ENCODE results near the gene ERBB4. TPM values are rescaled to one million over a fixed set of nuclear protein-coding genes. Genes with fewer than 3 reads are reported as not detected.

The ERBB4 gene
- total RNA-seq, 5 donors from 2014 or later (not counting 1 experiment from before 2014, with no cell fraction given) = 0.03 to 0.06 TPM; not detected in 3

DNA sequence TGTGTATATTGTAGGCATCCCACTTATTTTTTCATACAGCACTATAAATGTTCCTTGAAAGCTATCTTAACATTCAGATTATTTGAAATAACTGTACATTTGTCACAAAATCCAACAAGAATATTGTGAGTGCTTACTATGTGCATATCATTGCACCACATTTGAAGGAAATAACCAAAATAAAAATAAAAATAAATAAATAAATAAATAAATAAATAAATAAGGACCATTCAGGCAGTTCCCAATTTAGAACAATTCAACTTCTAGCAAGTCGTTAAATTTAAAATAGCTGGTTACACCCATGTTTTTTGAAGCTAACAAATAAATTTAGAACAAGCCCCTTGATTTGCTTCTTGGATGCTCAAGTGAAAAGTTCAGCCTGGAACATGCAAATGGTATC is 548.3 kb downstream of the ERBB4 start:
- Mint-ChIP-seq H3K4me1 (no peaks in the 10 kb centered on the region), H3K27ac (no peak overlapping the region), H3K4me3 (no peak overlapping the region), H3K36me3 (no peaks in the 10 kb centered on the region), H3K9me3 (peaks cover 0 to 8% (median 4%) of the 10 kb centered on the region in 3 donors), H3K27me3 (no peaks in the 10 kb centered on the region)
- H3K36me3 ChIP-seq (ENCODE audit: control insufficient read depth in 2 of 2, extremely low read depth in 1 of 2, insufficient read depth in 1 of 2, low read length in 1 of 2) = no peaks in the 10 kb centered on the region
- no peak overlapping the region for H3K4me3 ChIP-seq (ENCODE audit: control insufficient read depth in 1 of 2, extremely low read depth in 1 of 2, low read length in 1 of 2)
- no peaks in the 10 kb centered on the region for H3K4me1 ChIP-seq (ENCODE audit: control insufficient read depth in 1 of 2, extremely low read depth in 1 of 2, insufficient read depth in 2 of 2, low read length in 2 of 2)
- H3K27me3 ChIP-seq (replicated peaks in 1 of 2; ENCODE audit: control insufficient read depth in 2 of 2, extremely low read depth in 1 of 2, insufficient read depth in 2 of 2, low read length in 1 of 2) = no peaks in the 10 kb centered on the region
- ChIA-PET POLR2A (no interaction called here), CTCF (no interaction called here)
- DNase-seq (no peak), ATAC-seq (replicated peaks in 1 of 4) (no peak)
- no CpG with 5 or more reads among the region's 1 CpG for WGBS (ENCODE audit: insufficient coverage)
- no peak overlapping the region for H3K27ac ChIP-seq (ENCODE audit: low read length)
- H3K9me3 ChIP-seq = no peaks in the 10 kb centered on the region

DNA sequence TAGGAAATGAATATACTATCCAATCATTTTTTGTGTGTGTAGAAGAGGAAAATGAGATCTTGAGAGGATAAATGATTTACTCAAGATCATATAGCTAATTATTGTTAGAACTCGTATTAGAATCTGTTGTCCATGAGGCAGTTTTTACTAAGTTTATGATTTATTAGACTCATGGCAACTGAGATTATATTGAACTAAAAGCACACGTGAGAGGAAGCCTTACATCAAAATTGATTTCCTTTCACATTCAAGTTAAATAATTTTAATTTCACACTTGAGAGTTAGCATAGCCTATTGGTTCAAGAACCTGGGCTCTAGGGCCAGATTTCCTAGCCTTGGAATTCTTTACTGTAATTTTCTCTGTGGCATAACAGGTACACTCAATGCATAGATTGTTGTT is 552.3 kb downstream of the ERBB4 start:
- WGBS (ENCODE audit: insufficient coverage) = no CpG with 5 or more reads among the region's 2 CpGs
- H3K4me1 Mint-ChIP-seq = no peaks in the 10 kb centered on the region
- H3K36me3 Mint-ChIP-seq = no peaks in the 10 kb centered on the region
- CTCF ChIA-PET = no interaction called here
- DNase-seq (no peak), ATAC-seq (replicated peaks in 1 of 4) (no peak)
- H3K9me3 ChIP-seq = no peaks in the 10 kb centered on the region
- POLR2A ChIA-PET = interaction anchor here in 1 of 2 donors (0.6 kb wide), 1 partner anchor 20 kb away, joined by 3 read pairs; no protein-coding TSS in a partner anchor
- H3K4me3 Mint-ChIP-seq = no peak overlapping the region
- no peaks in the 10 kb centered on the region for H3K27me3 ChIP-seq (replicated peaks in 1 of 2; ENCODE audit: control insufficient read depth in 2 of 2, extremely low read depth in 1 of 2, insufficient read depth in 2 of 2, low read length in 1 of 2)
- H3K36me3 ChIP-seq (ENCODE audit: control insufficient read depth in 2 of 2, extremely low read depth in 1 of 2, insufficient read depth in 1 of 2, low read length in 1 of 2) = no peaks in the 10 kb centered on the region
- peaks cover 3 to 4% (median 3%) of the 10 kb centered on the region in 3 donors for H3K9me3 Mint-ChIP-seq
- H3K27ac ChIP-seq (ENCODE audit: low read length) = no peak overlapping the region
- H3K27ac Mint-ChIP-seq = no peak overlapping the region
- no peaks in the 10 kb centered on the region for H3K27me3 Mint-ChIP-seq
- no peak overlapping the region for H3K4me3 ChIP-seq (ENCODE audit: control insufficient read depth in 1 of 2, extremely low read depth in 1 of 2, low read length in 1 of 2)
- no peaks in the 10 kb centered on the region for H3K4me1 ChIP-seq (ENCODE audit: control insufficient read depth in 1 of 2, extremely low read depth in 1 of 2, insufficient read depth in 2 of 2, low read length in 2 of 2)

DNA sequence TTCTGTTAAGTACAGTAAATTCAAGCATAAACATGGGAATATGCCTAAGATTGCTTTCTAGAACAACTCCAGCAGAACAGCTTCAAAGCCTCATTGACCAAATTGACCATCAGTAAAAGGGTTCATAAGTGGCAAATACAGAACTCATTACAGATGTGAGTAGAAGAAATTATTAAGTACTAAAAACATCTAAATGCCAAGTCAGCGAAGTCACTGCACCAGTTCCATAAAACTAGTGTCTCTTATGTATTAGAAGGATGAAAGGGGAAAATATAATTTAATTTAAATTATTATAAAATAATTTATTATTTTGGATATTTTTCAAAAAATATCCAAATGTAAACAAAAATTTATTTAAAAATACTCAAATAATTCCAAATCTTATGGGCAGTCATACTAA is 553.2 kb downstream of the ERBB4 start:
- no peaks in the 10 kb centered on the region for H3K9me3 ChIP-seq
- DNase-seq (no peak), ATAC-seq (replicated peaks in 1 of 4) (no peak)
- no peaks in the 10 kb centered on the region for H3K27me3 ChIP-seq (replicated peaks in 1 of 2; ENCODE audit: control insufficient read depth in 2 of 2, extremely low read depth in 1 of 2, insufficient read depth in 2 of 2, low read length in 1 of 2)
- no CpG with 5 or more reads among the region's 1 CpG for WGBS (ENCODE audit: insufficient coverage)
- no peaks in the 10 kb centered on the region for H3K36me3 Mint-ChIP-seq
- no peak overlapping the region for H3K4me3 Mint-ChIP-seq
- no peaks in the 10 kb centered on the region for H3K4me1 Mint-ChIP-seq
- H3K36me3 ChIP-seq (ENCODE audit: control insufficient read depth in 2 of 2, extremely low read depth in 1 of 2, insufficient read depth in 1 of 2, low read length in 1 of 2) = no peaks in the 10 kb centered on the region
- no peak overlapping the region for H3K27ac ChIP-seq (ENCODE audit: low read length)
- H3K4me3 ChIP-seq (ENCODE audit: control insufficient read depth in 1 of 2, extremely low read depth in 1 of 2, low read length in 1 of 2) = no peak overlapping the region
- H3K27me3 Mint-ChIP-seq = no peaks in the 10 kb centered on the region
- ChIA-PET POLR2A (no interaction called here), CTCF (no interaction called here)
- H3K4me1 ChIP-seq (ENCODE audit: control insufficient read depth in 1 of 2, extremely low read depth in 1 of 2, insufficient read depth in 2 of 2, low read length in 2 of 2) = no peaks in the 10 kb centered on the region
- no peak overlapping the region for H3K27ac Mint-ChIP-seq
- peaks cover 3 to 6% (median 4%) of the 10 kb centered on the region in 3 donors for H3K9me3 Mint-ChIP-seq

DNA sequence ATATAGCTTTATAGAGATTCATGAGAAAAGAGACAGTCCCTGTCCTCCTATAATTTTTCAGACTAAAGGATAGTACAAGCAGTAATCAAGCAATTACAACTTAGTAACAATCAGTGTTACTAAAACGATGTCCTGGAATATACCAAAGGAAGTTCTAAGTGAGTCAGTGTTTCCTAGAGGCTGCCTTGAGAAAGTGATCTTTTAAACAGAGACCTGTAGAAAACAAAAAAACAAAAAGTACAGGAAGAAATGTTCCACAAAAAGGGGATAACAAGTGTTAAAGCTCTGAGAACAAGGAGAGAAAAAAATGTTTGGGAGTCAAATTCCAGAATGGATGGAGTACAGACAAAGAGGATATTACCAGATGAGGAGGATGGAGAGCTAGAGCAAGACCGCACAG is 556.4 kb downstream of the ERBB4 start:
- no peaks in the 10 kb centered on the region for H3K4me1 ChIP-seq (ENCODE audit: control insufficient read depth in 1 of 2, extremely low read depth in 1 of 2, insufficient read depth in 2 of 2, low read length in 2 of 2)
- Mint-ChIP-seq H3K4me1 (no peaks in the 10 kb centered on the region), H3K4me3 (no peak overlapping the region), H3K27ac (no peak overlapping the region), H3K27me3 (no peaks in the 10 kb centered on the region), H3K9me3 (peaks cover 4 to 9% (median 9%) of the 10 kb centered on the region in 3 donors), H3K36me3 (no peaks in the 10 kb centered on the region)
- H3K4me3 ChIP-seq (ENCODE audit: control insufficient read depth in 1 of 2, extremely low read depth in 1 of 2, low read length in 1 of 2) = no peak overlapping the region
- CTCF ChIA-PET = no interaction called here
- H3K36me3 ChIP-seq (ENCODE audit: control insufficient read depth in 2 of 2, extremely low read depth in 1 of 2, insufficient read depth in 1 of 2, low read length in 1 of 2) = no peaks in the 10 kb centered on the region
- no peaks in the 10 kb centered on the region for H3K9me3 ChIP-seq
- H3K27ac ChIP-seq (ENCODE audit: low read length) = no peak overlapping the region
- no peak for ATAC-seq (replicated peaks in 1 of 4)
- POLR2A ChIA-PET = no interaction called here
- no peaks in the 10 kb centered on the region for H3K27me3 ChIP-seq (replicated peaks in 1 of 2; ENCODE audit: control insufficient read depth in 2 of 2, extremely low read depth in 1 of 2, insufficient read depth in 2 of 2, low read length in 1 of 2)
- 85% methylated on average over 1 of the region's 2 CpGs for WGBS (ENCODE audit: insufficient coverage)
- DNase-seq = no peak

DNA sequence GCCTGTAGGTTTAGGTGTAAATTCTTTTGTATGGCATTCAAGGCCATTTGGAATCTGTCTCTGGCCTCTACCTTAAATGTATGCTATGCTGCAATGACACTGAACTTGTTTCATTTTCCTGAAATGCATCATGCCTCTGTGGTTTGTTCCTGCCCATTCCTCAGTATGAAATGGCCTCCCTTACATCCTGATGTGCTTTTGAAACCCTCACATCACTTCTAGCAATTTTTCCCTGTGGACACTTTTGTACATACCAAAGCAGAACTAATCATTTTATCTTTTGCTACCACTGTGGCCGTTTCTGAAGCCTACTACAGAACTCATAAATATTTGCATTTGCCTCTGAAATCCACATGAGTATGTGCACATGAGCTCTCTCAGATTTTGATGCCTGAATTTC is 557.2 kb downstream of the ERBB4 start:
- Histone ChIP-seq H3K27ac (ENCODE audit: low read length) (no peak overlapping the region), H3K4me1 (ENCODE audit: control insufficient read depth in 1 of 2, extremely low read depth in 1 of 2, insufficient read depth in 2 of 2, low read length in 2 of 2) (no peaks in the 10 kb centered on the region), H3K36me3 (ENCODE audit: control insufficient read depth in 2 of 2, extremely low read depth in 1 of 2, insufficient read depth in 1 of 2, low read length in 1 of 2) (no peaks in the 10 kb centered on the region), H3K9me3 (no peaks in the 10 kb centered on the region), H3K27me3 (replicated peaks in 1 of 2; ENCODE audit: control insufficient read depth in 2 of 2, extremely low read depth in 1 of 2, insufficient read depth in 2 of 2, low read length in 1 of 2) (no peaks in the 10 kb centered on the region), H3K4me3 (ENCODE audit: control insufficient read depth in 1 of 2, extremely low read depth in 1 of 2, low read length in 1 of 2) (no peak overlapping the region)
- WGBS (ENCODE audit: insufficient coverage) = 36% methylated on average over 1 of the region's 1 CpG
- ChIA-PET POLR2A (no interaction called here), CTCF (no interaction called here)
- ATAC-seq (replicated peaks in 1 of 4) (no peak), DNase-seq (no peak)
- no peaks in the 10 kb centered on the region for H3K4me1 Mint-ChIP-seq
- H3K4me3 Mint-ChIP-seq = no peak overlapping the region
- no peaks in the 10 kb centered on the region for H3K36me3 Mint-ChIP-seq
- peaks cover 7 to 9% (median 9%) of the 10 kb centered on the region in 3 donors for H3K9me3 Mint-ChIP-seq
- no peak overlapping the region for H3K27ac Mint-ChIP-seq
- no peaks in the 10 kb centered on the region for H3K27me3 Mint-ChIP-seq

DNA sequence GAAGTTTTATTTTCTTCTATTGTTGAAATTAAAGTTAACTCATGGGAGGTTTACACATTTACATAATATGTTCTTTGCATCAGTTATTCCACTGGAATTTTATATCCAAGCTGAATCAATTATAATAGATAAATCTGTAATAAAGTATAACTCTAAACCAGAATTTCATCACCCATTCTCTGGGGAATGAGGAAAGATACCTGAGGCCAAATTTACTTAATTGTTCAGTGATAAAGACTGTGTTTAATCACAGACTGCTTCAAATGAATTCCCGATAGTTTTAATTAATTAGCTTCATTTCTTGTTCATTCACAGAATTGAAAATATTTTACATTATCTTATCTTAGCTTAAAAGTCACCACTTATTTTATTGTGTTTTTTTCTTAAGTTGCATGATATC is 562.5 kb downstream of the ERBB4 start:
- ChIA-PET CTCF (no interaction called here), POLR2A (no interaction called here)
- no peak for ATAC-seq (replicated peaks in 1 of 4)
- H3K27me3 Mint-ChIP-seq = no peaks in the 10 kb centered on the region
- no peaks in the 10 kb centered on the region for H3K36me3 ChIP-seq (ENCODE audit: control insufficient read depth in 2 of 2, extremely low read depth in 1 of 2, insufficient read depth in 1 of 2, low read length in 1 of 2)
- no peaks in the 10 kb centered on the region for H3K36me3 Mint-ChIP-seq
- no peak overlapping the region for H3K4me3 Mint-ChIP-seq
- no peak for DNase-seq
- WGBS (ENCODE audit: insufficient coverage) = no CpG with 5 or more reads among the region's 1 CpG
- H3K4me3 ChIP-seq (ENCODE audit: control insufficient read depth in 1 of 2, extremely low read depth in 1 of 2, low read length in 1 of 2) = no peak overlapping the region
- H3K9me3 Mint-ChIP-seq = peaks cover 6 to 14% (median 8%) of the 10 kb centered on the region in 3 donors
- H3K4me1 ChIP-seq (ENCODE audit: control insufficient read depth in 1 of 2, extremely low read depth in 1 of 2, insufficient read depth in 2 of 2, low read length in 2 of 2) = no peaks in the 10 kb centered on the region
- H3K4me1 Mint-ChIP-seq = no peaks in the 10 kb centered on the region
- H3K27me3 ChIP-seq (replicated peaks in 1 of 2; ENCODE audit: control insufficient read depth in 2 of 2, extremely low read depth in 1 of 2, insufficient read depth in 2 of 2, low read length in 1 of 2) = no peaks in the 10 kb centered on the region
- no peaks in the 10 kb centered on the region for H3K9me3 ChIP-seq
- H3K27ac ChIP-seq (ENCODE audit: low read length) = no peak overlapping the region
- no peak overlapping the region for H3K27ac Mint-ChIP-seq

DNA sequence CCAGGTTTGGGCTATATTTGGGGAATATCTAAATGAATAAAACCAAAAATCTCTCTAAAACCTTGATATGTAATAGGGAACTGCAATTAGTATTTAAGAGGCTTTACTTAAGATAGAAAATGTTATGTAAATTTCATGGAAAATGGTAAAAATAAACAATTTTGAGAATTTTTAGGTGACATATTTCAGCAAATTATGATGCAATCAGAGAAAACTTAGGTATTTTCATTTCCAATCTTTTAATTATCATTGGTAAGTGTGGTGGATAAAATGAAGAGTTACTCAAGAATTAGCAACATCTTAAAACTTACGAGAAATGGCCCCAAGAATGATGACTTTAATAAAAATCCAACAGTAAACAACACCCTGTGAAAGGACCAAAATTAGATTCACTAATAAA is 571.4 kb downstream of the ERBB4 start:
- H3K36me3 Mint-ChIP-seq = no peaks in the 10 kb centered on the region
- no peak overlapping the region for H3K4me3 ChIP-seq (ENCODE audit: control insufficient read depth in 1 of 2, extremely low read depth in 1 of 2, low read length in 1 of 2)
- no CpG with 5 or more reads among the region's 1 CpG for WGBS (ENCODE audit: insufficient coverage)
- no peak for ATAC-seq (replicated peaks in 1 of 4)
- H3K27me3 Mint-ChIP-seq = no peaks in the 10 kb centered on the region
- H3K27ac ChIP-seq (ENCODE audit: low read length) = no peak overlapping the region
- ChIA-PET POLR2A (no interaction called here), CTCF (no interaction called here)
- H3K4me1 ChIP-seq (ENCODE audit: control insufficient read depth in 1 of 2, extremely low read depth in 1 of 2, insufficient read depth in 2 of 2, low read length in 2 of 2) = no peaks in the 10 kb centered on the region
- peaks cover 4 to 11% (median 10%) of the 10 kb centered on the region in 3 donors for H3K9me3 Mint-ChIP-seq
- DNase-seq = no peak
- no peaks in the 10 kb centered on the region for H3K27me3 ChIP-seq (replicated peaks in 1 of 2; ENCODE audit: control insufficient read depth in 2 of 2, extremely low read depth in 1 of 2, insufficient read depth in 2 of 2, low read length in 1 of 2)
- no peaks in the 10 kb centered on the region for H3K36me3 ChIP-seq (ENCODE audit: control insufficient read depth in 2 of 2, extremely low read depth in 1 of 2, insufficient read depth in 1 of 2, low read length in 1 of 2)
- no peak overlapping the region for H3K27ac Mint-ChIP-seq
- no peaks in the 10 kb centered on the region for H3K9me3 ChIP-seq
- H3K4me3 Mint-ChIP-seq = no peak overlapping the region
- H3K4me1 Mint-ChIP-seq = no peaks in the 10 kb centered on the region

Measured in T-cell (primary cell).